ENCODE measurements around the gene ALDOB. TPM values are rescaled to one million over a fixed set of nuclear protein-coding genes. Genes with fewer than 3 reads are reported as not detected.
A peak's percentile ranks its signal among the peaks of the same experiment; 100 is the strongest.

The ALDOB gene
- total RNA-seq, 1 donor = not detected

DNA sequence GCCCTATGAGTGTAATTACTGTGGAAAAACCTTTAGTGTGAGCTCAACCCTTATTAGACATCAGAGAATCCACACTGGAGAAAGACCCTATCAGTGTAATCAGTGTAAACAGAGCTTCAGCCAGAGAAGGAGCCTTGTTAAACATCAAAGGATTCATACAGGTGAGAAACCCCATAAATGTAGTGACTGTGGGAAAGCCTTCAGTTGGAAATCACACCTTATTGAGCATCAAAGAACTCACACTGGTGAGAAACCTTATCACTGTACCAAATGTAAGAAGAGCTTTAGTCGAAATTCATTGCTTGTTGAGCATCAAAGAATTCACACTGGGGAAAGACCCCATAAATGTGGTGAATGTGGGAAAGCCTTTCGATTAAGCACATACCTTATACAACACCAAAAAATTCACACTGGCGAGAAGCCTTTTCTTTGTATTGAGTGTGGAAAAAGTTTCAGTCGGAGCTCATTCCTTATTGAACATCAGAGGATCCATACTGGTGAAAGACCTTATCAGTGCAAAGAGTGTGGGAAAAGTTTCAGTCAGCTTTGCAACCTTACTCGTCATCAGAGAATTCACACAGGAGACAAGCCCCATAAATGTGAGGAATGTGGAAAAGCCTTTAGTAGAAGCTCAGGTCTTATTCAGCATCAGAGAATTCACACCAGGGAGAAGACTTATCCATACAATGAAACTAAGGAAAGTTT is 27.0 kb downstream of the ALDOB start:
- no peak overlapping the region for H3K4me3 ChIP-seq (ENCODE audit: low read depth, low read length)
- TF ChIP-seq, protein P1, sequence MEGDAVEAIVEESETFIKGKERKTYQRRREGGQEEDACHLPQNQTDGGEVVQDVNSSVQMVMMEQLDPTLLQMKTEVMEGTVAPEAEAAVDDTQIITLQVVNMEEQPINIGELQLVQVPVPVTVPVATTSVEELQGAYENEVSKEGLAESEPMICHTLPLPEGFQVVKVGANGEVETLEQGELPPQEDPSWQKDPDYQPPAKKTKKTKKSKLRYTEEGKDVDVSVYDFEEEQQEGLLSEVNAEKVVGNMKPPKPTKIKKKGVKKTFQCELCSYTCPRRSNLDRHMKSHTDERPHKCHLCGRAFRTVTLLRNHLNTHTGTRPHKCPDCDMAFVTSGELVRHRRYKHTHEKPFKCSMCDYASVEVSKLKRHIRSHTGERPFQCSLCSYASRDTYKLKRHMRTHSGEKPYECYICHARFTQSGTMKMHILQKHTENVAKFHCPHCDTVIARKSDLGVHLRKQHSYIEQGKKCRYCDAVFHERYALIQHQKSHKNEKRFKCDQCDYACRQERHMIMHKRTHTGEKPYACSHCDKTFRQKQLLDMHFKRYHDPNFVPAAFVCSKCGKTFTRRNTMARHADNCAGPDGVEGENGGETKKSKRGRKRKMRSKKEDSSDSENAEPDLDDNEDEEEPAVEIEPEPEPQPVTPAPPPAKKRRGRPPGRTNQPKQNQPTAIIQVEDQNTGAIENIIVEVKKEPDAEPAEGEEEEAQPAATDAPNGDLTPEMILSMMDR (IDR thresholded peaks at IDR 0.05; ENCODE audit: insufficient read depth, low read depth, low read length) = no peak
- DNase-seq (ENCODE audit: low read depth) = no peak

GRCh38 chr9:101403516-101404285 is 31.9 kb downstream of the ALDOB start:
- TF ChIP-seq, protein P1 (IDR thresholded peaks at IDR 0.05; ENCODE audit: insufficient read depth, low read depth, low read length) = no peak
- no peak overlapping the region for H3K4me3 ChIP-seq (ENCODE audit: low read depth, low read length)
- no peak for DNase-seq (ENCODE audit: low read depth)

DNA sequence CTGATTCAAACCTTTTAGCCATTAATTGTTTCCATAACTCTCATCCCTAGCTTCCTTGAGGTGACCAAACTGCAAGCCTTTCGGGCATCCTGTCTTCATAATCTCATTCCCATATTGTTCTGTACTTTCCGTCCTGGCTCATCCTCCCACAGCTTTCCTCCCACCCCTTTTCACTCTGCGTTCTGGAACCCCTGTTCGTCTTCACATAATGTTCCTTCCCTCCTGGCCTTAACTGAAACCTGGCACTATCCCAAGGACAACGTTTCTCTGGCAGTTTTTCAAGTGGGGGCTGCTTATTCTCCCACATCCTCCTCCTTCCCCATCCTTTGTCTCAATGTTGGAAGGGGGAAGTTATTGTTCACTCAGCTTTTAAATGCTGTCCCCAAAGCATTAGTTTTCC is 35.5 kb downstream of the ALDOB start:
- H3K4me3 ChIP-seq (ENCODE audit: low read depth, low read length) = peak overlapping the region; percentile 90

GRCh38 chr9:101399643-101399970 is 36.0 kb downstream of the ALDOB start:
- H3K4me3 ChIP-seq (ENCODE audit: low read depth, low read length) = peak overlapping the region; percentile 90
- DNase-seq (ENCODE audit: low read depth) = no peak
- TF ChIP-seq, protein P1 (IDR thresholded peaks at IDR 0.05; ENCODE audit: insufficient read depth, low read depth, low read length) = no peak

More for the DNA sequence above, 35.5 kb downstream of the ALDOB start:
- DNase-seq (ENCODE audit: low read depth) = peak; percentile 15
- TF ChIP-seq, protein P1 (IDR thresholded peaks at IDR 0.05; ENCODE audit: insufficient read depth, low read depth, low read length) = no peak

DNA sequence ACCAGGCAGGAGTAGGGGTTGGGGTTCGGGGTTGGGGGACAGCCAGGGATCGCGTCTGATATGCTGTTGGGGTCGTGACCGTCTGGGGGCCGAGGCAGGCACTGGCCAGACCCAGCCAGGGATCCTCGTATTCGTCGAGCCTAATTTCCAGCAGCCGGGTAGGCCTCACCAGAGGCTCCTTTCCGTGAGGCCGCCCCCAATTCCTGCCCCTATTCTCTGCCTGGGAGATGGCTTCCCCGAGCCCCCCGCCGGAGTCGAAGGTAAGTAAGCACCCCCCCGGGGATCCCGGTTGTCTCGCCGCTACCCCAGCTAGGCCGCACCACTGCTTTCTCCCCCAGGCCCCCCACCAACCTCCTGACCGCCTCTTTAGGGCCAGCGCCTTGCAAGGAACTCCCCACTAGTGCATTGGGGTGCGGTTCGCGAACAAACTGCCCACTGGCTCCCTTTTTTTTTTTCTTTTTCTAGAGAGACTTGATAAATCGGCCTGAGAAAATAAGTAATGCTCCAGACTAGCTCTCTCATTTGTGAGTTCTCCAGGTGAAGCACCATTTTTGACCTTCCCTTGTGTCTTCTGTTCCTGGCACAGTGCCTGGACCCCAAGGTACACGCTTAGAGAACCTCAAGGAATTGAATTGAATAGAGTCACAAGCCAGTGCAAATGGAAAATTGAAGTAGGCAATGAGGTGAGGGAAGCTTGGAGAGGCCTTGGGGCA is 36.5 kb downstream of the ALDOB start:
- H3K4me3 ChIP-seq (ENCODE audit: low read depth, low read length) = peak overlapping the region; percentile 90
- DNase-seq (ENCODE audit: low read depth) = peak; percentile 40
- TF ChIP-seq, protein P1 (IDR thresholded peaks at IDR 0.05; ENCODE audit: insufficient read depth, low read depth, low read length) = no peak

DNA sequence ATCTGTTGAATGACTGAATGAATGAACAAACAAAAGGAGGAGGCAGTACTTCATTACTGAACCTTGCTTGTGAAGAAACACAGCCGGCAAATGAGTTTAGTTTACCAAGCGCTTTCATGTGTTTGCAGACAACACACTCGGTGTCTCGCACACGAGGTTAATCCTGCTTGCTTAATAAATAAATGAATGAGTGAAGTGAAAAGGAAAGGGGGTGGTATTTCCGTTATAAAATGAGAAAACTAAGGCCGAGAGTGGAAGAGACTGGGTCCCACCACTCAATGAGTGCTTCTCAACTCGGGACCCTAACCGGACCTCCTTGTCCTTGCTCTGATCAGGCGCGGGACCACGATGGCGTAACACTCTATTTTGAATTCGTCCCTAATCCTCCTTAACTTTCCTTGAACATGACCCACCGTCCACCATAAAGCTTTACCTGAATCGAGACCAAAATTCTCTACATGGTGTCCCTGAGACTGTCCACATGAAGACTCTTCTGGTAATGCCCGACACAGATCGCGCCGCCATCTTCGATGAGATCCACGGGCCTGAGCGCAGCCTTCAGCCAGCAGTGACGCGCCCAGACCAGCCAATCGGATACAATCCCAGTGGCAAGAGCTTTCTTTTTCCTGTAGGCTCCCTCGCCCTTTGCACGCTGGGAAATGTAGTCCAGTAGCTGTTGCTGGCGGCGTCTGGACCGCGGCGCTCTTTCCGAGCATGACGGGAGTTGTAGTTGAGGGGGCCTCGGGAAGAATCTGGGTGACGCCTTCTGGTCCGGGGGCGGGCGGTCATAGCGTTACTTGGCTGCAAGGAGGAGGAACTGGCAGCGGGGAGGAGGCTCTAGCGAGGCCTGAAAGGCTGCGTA is 37.3 kb downstream of the ALDOB start, which contains the start of the genes MRPL50 and ZNF189:
Gene MRPL50, minus strand, starts transcription at position 551 of the 862 bp plus-strand sequence. Its CDS starts 26 bp downstream, at position 525.
Gene ZNF189, plus strand, starts transcription at position 784 of the 862 bp plus-strand sequence. CDS start 306 bp downstream, outside the sequence.
- TF ChIP-seq, protein P1 (IDR thresholded peaks at IDR 0.05; ENCODE audit: insufficient read depth, low read depth, low read length) = no peak
- peak; percentile 99 for DNase-seq (ENCODE audit: low read depth)
- H3K4me3 ChIP-seq (ENCODE audit: low read depth, low read length) = peak within 1 kb of the TSS; percentile 90
